WI38 (cell line): ENCODE results near the gene GON4L.

Experiments used
- H3K4me3 ChIP-seq: 2 replicates; pipeline ENCODE4 v1.5.1; 2011; ENCODE audit warnings: low read depth, mild to moderate bottlenecking, control low read depth, low read length
- TF ChIP-seq, protein P1 (sequence below): IDR thresholded peaks from 2 replicates; pipeline ENCODE4 v1.5.1; 2012; ENCODE audit warnings: low read depth, mild to moderate bottlenecking, control low read depth, low read length

The GON4L gene

GRCh38 chr1:155884031-155884960 is 27.3 kb upstream of the GON4L start:
- no peak overlapping the region for H3K4me3 ChIP-seq
- TF ChIP-seq, protein P1, sequence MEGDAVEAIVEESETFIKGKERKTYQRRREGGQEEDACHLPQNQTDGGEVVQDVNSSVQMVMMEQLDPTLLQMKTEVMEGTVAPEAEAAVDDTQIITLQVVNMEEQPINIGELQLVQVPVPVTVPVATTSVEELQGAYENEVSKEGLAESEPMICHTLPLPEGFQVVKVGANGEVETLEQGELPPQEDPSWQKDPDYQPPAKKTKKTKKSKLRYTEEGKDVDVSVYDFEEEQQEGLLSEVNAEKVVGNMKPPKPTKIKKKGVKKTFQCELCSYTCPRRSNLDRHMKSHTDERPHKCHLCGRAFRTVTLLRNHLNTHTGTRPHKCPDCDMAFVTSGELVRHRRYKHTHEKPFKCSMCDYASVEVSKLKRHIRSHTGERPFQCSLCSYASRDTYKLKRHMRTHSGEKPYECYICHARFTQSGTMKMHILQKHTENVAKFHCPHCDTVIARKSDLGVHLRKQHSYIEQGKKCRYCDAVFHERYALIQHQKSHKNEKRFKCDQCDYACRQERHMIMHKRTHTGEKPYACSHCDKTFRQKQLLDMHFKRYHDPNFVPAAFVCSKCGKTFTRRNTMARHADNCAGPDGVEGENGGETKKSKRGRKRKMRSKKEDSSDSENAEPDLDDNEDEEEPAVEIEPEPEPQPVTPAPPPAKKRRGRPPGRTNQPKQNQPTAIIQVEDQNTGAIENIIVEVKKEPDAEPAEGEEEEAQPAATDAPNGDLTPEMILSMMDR, result no peak

GRCh38 chr1:155882766-155883165 is 25.8 kb upstream of the GON4L start:
- TF ChIP-seq, protein P1, result no peak
- H3K4me3 ChIP-seq, result no peak overlapping the region

GRCh38 chr1:155882235-155882634 is 25.2 kb upstream of the GON4L start:
- TF ChIP-seq, protein P1, result no peak
- no peak overlapping the region for H3K4me3 ChIP-seq

DNA sequence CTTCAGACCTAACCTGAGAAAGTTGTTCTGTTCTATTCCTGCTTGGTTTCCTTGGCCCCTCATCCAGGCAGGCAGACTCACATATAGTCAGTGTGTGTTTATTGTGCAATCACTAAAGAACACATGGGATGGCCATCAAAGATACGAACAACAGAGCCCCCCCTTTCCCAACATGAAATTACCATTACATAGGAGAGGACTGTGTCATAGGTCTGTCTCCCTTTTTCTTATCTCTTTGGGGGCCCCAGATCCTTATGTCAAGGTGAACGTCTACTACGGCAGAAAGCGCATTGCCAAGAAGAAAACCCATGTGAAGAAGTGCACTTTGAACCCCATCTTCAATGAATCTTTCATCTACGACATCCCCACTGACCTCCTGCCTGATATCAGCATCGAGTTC is 23.9 kb upstream of the GON4L start:
- TF ChIP-seq, protein P1, result no peak
- H3K4me3 ChIP-seq, result no peak overlapping the region

DNA sequence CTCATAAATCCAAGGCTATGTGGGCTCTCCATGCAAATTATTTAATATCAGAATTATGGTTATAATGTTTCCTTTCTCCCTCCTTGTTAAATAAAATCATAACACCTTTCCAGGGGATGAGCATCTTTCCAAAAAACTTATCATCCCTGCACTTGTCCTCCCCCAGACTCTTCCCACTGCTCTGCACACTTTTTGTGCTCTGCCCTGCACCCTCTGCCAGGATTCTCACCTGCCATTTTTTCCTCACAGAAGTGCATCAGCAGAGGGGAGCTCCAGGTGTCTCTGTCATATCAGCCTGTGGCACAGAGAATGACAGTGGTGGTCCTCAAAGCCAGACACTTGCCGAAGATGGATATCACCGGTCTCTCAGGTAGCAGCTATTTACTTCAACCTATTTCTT is 23.2 kb upstream of the GON4L start:
- H3K4me3 ChIP-seq, result no peak overlapping the region
- TF ChIP-seq, protein P1, result no peak

GRCh38 chr1:155877945-155878344 is 20.9 kb upstream of the GON4L start:
- TF ChIP-seq, protein P1, result no peak
- no peak overlapping the region for H3K4me3 ChIP-seq

GRCh38 chr1:155873860-155874259 is 16.8 kb upstream of the GON4L start:
- no peak overlapping the region for H3K4me3 ChIP-seq
- TF ChIP-seq, protein P1, result no peak
